Activated T-cell treated with anti-CD3 and anti-CD28 coated beads, Interleukin-2, amount 50 U/mL, for 24 hours (primary cell): ENCODE results near the gene MGLL.
A peak's percentile ranks its signal among the peaks of the same experiment; 100 is the strongest.

ENCODE experiments used
- DNase-seq: peaks from one replicate; pipeline ENCODE4 v3.0.0-alpha.2; 2020
- H3K27ac Mint-ChIP-seq: 2 replicates; pipeline ENCODE4 v1.8.0; 2020; ENCODE audit warnings: mild to moderate bottlenecking, mixed read lengths
- H3K27me3 Mint-ChIP-seq: 2 replicates; pipeline ENCODE4 v1.8.0; 2020; ENCODE audit warnings: mixed read lengths
- H3K36me3 Mint-ChIP-seq: 2 replicates; pipeline ENCODE4 v1.8.0; 2020; ENCODE audit warnings: low read depth, mixed read lengths
- H3K4me1 Mint-ChIP-seq: 2 replicates; pipeline ENCODE4 v1.8.0; 2020; ENCODE audit warnings: low read depth, mixed read lengths
- H3K4me3 Mint-ChIP-seq: 2 replicates; pipeline ENCODE4 v1.8.0; 2020; ENCODE audit warnings: mild to moderate bottlenecking, moderate library complexity, mixed read lengths
- H3K9me3 Mint-ChIP-seq: 2 replicates; pipeline ENCODE4 v1.8.0; 2020; ENCODE audit warnings: mixed read lengths

Gene MGLL

DNA sequence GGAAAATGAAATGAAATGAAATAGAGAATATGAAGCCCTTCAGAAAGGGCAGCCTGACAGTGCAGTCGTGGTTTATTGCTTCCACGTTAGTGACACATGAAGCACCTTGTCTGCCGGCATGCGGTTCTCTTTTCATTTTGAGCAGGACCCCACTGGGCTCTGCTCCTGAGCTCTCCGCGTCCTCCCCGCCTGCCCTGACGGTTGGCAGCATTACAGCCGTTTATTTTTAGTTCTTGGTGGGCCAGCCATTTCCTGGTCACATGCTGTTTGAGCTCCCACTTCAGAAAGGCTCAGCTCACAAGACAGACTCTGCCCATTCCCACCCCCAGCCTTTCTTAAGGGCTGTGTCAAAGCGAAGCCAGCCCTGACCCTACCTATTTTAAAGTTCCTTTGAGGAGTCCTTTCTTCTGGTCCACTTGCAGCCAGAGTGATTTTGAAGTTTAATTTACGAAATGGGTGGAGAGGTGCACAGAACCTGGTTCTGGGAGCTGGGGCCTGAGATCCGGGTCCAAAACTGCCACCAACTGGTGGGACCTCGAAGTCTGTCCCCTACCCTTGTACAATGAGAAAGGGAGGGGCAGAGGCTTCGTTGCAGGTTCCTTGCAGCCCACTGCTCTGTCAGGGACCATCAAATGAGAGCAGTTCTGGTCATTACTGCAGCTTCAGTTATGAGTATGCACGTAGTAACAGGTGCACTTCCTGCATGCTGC lies 60.1 kb downstream of the MGLL start:
- Mint-ChIP-seq H3K4me1 (peaks cover 25% of the 10 kb centered on the region), H3K4me3 (no peak overlapping the region), H3K27ac (peak overlapping the region; percentile 30), H3K36me3 (no peaks in the 10 kb centered on the region), H3K27me3 (peaks cover 13% of the 10 kb centered on the region), H3K9me3 (peaks cover 2% of the 10 kb centered on the region)
- DNase-seq: no peak

GRCh38 chr3:127761441-127761801 lies 60.9 kb downstream of the MGLL start:
- H3K4me3 Mint-ChIP-seq: no peak overlapping the region
- no peaks in the 10 kb centered on the region for H3K9me3 Mint-ChIP-seq
- DNase-seq: no peak
- H3K27ac Mint-ChIP-seq: no peak overlapping the region
- H3K4me1 Mint-ChIP-seq: peaks cover 26% of the 10 kb centered on the region
- no peaks in the 10 kb centered on the region for H3K36me3 Mint-ChIP-seq
- peaks cover 9% of the 10 kb centered on the region for H3K27me3 Mint-ChIP-seq

- H3K4me3 Mint-ChIP-seq: no peak overlapping the region
These were observed 61.4 kb downstream of the MGLL start for GRCh38 chr3:127760791-127761440.

DNA sequence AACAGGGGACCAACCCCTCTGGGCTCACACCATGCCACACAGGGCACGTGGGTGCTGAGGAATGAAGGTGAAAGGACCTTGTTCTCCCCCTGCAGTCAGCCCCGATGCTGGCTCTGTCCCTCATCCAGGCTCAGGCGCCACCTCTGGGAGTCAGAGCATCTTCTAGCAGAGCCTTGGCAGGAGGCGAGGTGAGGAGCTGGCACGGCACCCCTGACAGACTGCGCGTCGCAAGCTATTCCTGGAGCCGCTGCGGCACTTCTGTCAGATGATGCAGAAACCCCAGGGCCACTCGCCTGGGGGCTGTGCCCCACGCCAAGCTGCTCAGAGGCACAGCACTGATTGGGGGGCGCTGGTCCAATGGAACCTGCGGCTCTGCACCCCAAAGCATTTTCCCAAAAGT lies 62.0 kb downstream of the MGLL start:
- no peak overlapping the region for H3K4me3 Mint-ChIP-seq
- no peaks in the 10 kb centered on the region for H3K36me3 Mint-ChIP-seq
- H3K4me1 Mint-ChIP-seq: peaks cover 35% of the 10 kb centered on the region
- H3K27ac Mint-ChIP-seq: no peak overlapping the region
- DNase-seq: no peak
- peaks cover 9% of the 10 kb centered on the region for H3K27me3 Mint-ChIP-seq
- H3K9me3 Mint-ChIP-seq: no peaks in the 10 kb centered on the region

More at GRCh38 chr3:127760791-127761440, 61.4 kb downstream of the MGLL start:
- Mint-ChIP-seq H3K36me3 (no peaks in the 10 kb centered on the region), H3K27ac (no peak overlapping the region), H3K4me1 (peaks cover 30% of the 10 kb centered on the region), H3K27me3 (peaks cover 9% of the 10 kb centered on the region), H3K9me3 (no peaks in the 10 kb centered on the region)
- no peak for DNase-seq

GRCh38 chr3:127759826-127760225 lies 62.5 kb downstream of the MGLL start:
- no peak for DNase-seq
- Mint-ChIP-seq H3K27ac (no peak overlapping the region), H3K36me3 (no peaks in the 10 kb centered on the region), H3K4me3 (no peak overlapping the region), H3K4me1 (peaks cover 36% of the 10 kb centered on the region), H3K27me3 (peaks cover 9% of the 10 kb centered on the region), H3K9me3 (no peaks in the 10 kb centered on the region)

- no peak overlapping the region for H3K4me3 Mint-ChIP-seq
These were observed 64.3 kb downstream of the MGLL start for GRCh38 chr3:127758013-127758412.

GRCh38 chr3:127755305-127755681 lies 67.0 kb downstream of the MGLL start:
- Mint-ChIP-seq H3K9me3 (no peaks in the 10 kb centered on the region), H3K27ac (no peak overlapping the region), H3K4me3 (no peak overlapping the region), H3K27me3 (peaks cover 5% of the 10 kb centered on the region), H3K4me1 (peaks cover 37% of the 10 kb centered on the region), H3K36me3 (no peaks in the 10 kb centered on the region)
- no peak for DNase-seq

More at GRCh38 chr3:127758013-127758412, 64.3 kb downstream of the MGLL start:
- Mint-ChIP-seq H3K27me3 (peaks cover under 1% of the 10 kb centered on the region), H3K27ac (no peak overlapping the region), H3K36me3 (no peaks in the 10 kb centered on the region), H3K4me1 (peaks cover 39% of the 10 kb centered on the region), H3K9me3 (no peaks in the 10 kb centered on the region)
- DNase-seq: no peak

DNA sequence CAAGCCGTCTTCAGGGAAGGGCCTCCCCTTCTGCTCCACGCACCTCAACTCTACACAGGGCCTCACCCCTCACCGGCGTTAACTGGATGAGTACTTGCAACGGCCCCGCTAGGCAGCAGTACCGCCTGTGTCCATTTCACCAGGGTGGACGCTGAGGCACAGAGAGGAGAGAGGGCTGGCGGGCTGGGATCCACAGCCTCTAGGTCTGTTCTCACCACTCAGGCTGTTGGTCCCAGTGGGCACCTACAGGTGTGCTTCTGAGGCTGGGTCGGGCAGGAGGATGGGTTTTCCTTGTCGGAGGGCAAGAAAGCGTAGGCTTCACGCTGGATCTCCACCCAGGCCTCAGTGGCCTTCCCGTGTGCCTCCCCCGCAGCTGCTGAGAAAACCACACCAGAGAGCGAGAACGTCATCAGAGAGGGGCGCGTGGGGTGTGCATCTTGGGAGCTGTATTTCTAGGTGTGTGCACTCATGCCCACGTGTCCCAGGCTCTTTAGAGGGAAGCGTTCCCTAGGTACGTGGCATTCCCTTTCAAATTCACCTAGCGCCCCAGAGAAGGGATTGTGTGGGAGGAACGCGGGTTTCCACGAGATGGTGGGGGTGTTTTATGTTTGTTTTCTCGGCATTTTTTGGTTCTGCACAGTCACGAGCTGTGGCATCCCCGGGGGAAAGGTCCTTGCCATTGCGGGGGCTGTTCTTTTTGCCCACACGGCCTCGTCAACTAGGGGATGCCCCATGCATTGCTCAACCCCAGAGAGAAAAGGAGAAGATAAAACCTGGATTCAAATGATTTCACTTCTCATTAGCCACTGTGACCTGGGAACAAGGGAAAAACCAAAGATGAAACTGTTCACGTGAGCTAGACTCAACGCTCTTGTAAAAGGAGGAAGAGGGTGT lies 67.7 kb downstream of the MGLL start:
- peaks cover 42% of the 10 kb centered on the region for H3K4me1 Mint-ChIP-seq

DNA sequence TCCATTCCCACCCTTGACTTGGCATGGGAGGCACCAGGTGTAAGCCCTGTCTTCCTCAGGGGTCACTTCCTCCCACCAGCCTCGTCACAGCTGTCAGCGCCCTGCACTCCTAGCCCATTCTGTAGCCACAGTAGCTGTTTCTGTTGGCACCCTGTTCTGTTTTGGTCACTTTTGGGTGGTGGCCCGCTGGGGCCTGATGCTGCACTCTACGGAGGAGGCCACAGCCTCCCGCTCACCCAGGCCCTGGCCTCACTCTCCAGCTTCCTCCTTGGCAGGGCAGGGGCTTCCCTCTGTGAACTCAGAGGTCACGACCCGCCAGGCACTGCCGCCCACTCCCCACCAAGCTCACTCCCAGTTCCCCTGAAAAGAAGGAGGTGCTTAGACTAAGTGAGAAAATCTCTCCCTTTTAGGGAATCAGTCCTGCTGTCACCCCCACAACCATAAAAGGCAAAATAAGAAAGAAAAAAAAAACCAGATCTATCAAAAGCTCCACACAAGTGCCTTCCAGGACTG lies 68.4 kb downstream of the MGLL start:
- Mint-ChIP-seq H3K4me1 (peaks cover 43% of the 10 kb centered on the region), H3K27me3 (peaks cover 12% of the 10 kb centered on the region), H3K9me3 (no peaks in the 10 kb centered on the region), H3K27ac (peak overlapping the region; percentile 76), H3K4me3 (no peak overlapping the region), H3K36me3 (no peaks in the 10 kb centered on the region)
- DNase-seq: no peak

More for the DNA sequence above, 67.7 kb downstream of the MGLL start:
- no peaks in the 10 kb centered on the region for H3K9me3 Mint-ChIP-seq
- DNase-seq: peak; percentile 44
- H3K36me3 Mint-ChIP-seq: no peaks in the 10 kb centered on the region
- H3K4me3 Mint-ChIP-seq: peak overlapping the region; percentile 50
- H3K27me3 Mint-ChIP-seq: peaks cover 9% of the 10 kb centered on the region
- peak overlapping the region; percentile 76 for H3K27ac Mint-ChIP-seq

DNA sequence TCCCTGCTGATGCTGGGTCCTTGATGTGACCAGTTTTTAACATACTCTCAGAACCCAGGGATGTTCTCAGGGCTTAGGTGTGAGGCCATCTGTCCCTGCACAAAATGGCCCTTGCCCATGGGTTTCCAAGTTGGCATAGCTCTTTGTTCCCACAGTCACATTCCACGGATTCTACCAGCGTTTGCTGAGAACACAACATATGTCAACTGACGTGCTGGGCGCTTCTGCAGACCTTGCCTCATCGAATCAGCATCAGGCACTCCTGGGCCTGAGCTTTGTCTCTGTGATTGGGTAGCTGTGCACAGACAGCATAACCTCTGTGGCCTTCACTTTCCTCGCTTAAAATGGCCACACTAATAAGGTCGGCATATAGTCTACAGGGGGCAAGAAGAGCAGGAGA lies 69.0 kb downstream of the MGLL start:
- Mint-ChIP-seq H3K27ac (no peak overlapping the region), H3K27me3 (peaks cover 12% of the 10 kb centered on the region), H3K9me3 (no peaks in the 10 kb centered on the region), H3K4me1 (peaks cover 43% of the 10 kb centered on the region), H3K36me3 (no peaks in the 10 kb centered on the region), H3K4me3 (no peak overlapping the region)
- DNase-seq: no peak

- no peaks in the 10 kb centered on the region for H3K9me3 Mint-ChIP-seq
- no peak overlapping the region for H3K27ac Mint-ChIP-seq
- H3K27me3 Mint-ChIP-seq: peaks cover 12% of the 10 kb centered on the region
- DNase-seq: no peak
- H3K36me3 Mint-ChIP-seq: no peaks in the 10 kb centered on the region
- H3K4me1 Mint-ChIP-seq: peaks cover 43% of the 10 kb centered on the region
- no peak overlapping the region for H3K4me3 Mint-ChIP-seq
These were observed 70.5 kb downstream of the MGLL start for GRCh38 chr3:127751782-127752181.

DNA sequence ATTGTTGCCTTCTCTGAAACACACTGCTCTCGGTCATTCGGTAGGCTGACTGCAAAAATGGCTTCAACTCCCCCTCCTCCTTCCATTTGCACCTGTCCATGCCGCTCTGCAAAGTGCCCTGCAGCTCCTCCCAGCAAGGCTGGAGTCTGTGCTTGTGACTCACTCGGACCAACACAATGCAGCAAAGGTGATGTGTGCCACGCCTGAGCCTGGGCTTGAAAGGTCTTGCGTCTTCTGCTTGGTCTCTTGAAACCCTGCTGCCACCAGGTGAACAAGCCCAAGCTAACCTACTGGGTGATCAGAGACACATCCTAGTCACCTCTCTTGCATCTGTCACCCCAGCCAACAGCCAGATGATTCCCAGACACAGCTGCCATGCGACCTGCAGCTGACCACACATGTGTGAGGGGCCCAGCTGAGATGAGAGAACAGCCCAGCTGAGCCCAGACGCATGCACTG lies 71.1 kb downstream of the MGLL start:
- H3K4me3 Mint-ChIP-seq: no peak overlapping the region
- H3K9me3 Mint-ChIP-seq: no peaks in the 10 kb centered on the region
- H3K27me3 Mint-ChIP-seq: peaks cover 12% of the 10 kb centered on the region
- no peak for DNase-seq
- no peaks in the 10 kb centered on the region for H3K36me3 Mint-ChIP-seq
- H3K4me1 Mint-ChIP-seq: peaks cover 39% of the 10 kb centered on the region
- H3K27ac Mint-ChIP-seq: no peak overlapping the region

GRCh38 chr3:127750226-127751031 lies 71.9 kb downstream of the MGLL start:
- Mint-ChIP-seq H3K27ac (no peak overlapping the region), H3K4me3 (no peak overlapping the region)

DNA sequence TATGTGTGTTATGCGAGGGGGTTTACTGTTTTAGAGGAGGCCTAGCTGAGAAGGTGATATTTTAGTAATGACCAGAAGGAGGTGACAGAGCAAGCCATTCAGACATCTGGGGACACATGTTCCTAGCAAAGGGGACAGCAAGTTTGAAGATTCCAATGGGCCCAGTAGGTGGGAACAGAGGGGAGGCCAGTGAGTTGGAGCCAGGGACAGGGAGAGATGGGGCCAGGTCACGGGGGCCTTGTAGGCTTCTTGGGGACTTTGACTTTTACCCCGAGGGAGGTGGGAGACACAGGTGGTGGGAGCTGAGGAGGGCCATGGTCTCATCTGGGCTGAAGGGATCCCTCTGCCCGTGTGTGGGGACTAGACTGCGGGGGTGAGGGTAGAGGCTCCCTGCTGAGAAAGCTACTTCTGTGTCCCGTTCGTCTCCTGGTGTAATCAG lies 72.5 kb downstream of the MGLL start:
- no peaks in the 10 kb centered on the region for H3K9me3 Mint-ChIP-seq
- H3K27ac Mint-ChIP-seq: no peak overlapping the region
- no peak for DNase-seq
- peaks cover 15% of the 10 kb centered on the region for H3K27me3 Mint-ChIP-seq
- H3K4me1 Mint-ChIP-seq: peaks cover 26% of the 10 kb centered on the region
- no peaks in the 10 kb centered on the region for H3K36me3 Mint-ChIP-seq
- no peak overlapping the region for H3K4me3 Mint-ChIP-seq

More at GRCh38 chr3:127750226-127751031, 71.9 kb downstream of the MGLL start:
- Mint-ChIP-seq H3K4me1 (peaks cover 32% of the 10 kb centered on the region), H3K27me3 (peaks cover 12% of the 10 kb centered on the region), H3K36me3 (no peaks in the 10 kb centered on the region), H3K9me3 (no peaks in the 10 kb centered on the region)
- DNase-seq: no peak
